ENCODE measurements around the gene RAD50.

- no peak for TF ChIP-seq POLR2A (IDR thresholded peaks at IDR 0.05)
- TF ChIP-seq CTCF (IDR thresholded peaks at IDR 0.05): no peak
These were observed 50.3 kb downstream of the RAD50 start for GRCh38 chr5:132607095-132607494.
